ENCODE measurements around the gene ZC2HC1B.

The ZC2HC1B gene

GRCh38 chr6:143964674-143965081 is 100.4 kb downstream of the ZC2HC1B start:
- DNase-seq: no peak

- peak; percentile 81 for DNase-seq
These were observed 101.4 kb downstream of the ZC2HC1B start for GRCh38 chr6:143965503-143966171.

DNA sequence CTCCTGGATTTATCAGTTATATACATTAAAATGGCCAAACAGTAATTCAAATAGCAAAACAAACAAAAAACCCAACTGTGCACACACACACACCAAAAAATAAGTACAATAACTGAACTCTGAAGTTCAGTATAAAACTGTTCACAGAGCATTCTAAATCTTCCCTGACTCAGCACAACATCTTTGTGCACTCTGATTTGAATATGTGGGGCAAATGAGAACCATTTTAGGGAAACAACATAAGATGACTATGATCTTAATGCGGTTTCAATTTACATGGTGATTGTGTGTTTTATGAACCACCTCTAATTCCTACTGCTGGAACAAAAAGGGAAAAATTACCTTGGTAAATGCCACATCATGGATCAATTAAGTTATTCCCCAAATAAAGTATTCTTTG is 102.0 kb downstream of the ZC2HC1B start:
- DNase-seq: peak; percentile 70

- peak; percentile 48 for DNase-seq
These were observed 103.6 kb downstream of the ZC2HC1B start for GRCh38 chr6:143967706-143968376.

DNA sequence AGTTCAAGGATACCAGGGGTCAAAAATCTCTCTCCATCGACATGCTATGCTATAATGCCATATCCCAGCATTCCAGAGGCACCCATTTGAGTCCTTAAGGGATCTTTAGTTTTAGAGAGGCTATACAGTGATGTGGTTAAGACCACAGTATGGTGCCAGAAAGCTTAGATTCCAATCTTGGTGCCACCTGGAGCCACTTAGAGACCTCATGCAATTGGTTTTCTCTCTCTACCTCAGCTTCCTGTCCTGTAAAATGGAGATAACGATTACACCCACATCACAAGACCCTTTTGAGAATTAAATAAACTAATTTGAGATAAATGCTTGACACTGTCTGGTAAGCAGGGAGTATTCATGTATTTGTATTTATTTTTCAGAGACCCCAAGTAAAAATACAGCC is 104.8 kb downstream of the ZC2HC1B start:
- peak; percentile 70 for DNase-seq

- peak; percentile 48 for DNase-seq
These were observed 106.4 kb downstream of the ZC2HC1B start for GRCh38 chr6:143970456-143971218.

DNA sequence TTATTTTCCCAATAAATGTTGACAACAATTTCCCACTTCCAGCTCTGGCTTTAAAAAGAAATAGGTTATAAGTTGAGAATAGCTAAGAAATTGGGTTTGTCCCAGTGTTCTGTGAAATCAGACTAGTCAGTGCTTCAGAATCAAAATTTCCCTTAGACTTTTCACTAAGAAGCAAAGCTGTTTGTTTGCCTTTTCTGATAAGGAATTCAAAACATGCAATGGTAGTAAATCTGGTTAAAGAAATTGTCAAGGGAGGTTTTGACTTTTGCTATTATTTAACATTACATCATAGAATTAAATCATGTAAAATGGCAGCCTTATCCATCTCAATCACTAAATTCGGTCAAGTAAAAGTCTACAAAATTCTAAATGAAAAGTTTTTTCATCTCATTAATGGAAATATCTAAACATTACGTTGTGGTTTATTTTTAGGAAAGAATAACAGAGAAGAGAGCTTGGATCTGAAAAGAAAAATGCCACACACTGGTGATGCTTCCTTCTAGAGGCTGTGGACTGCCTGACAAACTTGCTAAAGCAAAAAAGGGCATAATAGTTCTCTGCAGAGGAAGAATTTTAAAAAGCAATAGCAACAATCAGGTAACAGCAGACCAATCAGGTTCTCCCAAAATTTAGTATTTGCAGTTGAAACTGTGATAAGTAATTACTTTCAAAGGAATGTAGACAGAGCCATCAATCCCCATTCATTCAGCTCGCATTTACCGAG is 107.4 kb downstream of the ZC2HC1B start:
- no peak for DNase-seq

DNA sequence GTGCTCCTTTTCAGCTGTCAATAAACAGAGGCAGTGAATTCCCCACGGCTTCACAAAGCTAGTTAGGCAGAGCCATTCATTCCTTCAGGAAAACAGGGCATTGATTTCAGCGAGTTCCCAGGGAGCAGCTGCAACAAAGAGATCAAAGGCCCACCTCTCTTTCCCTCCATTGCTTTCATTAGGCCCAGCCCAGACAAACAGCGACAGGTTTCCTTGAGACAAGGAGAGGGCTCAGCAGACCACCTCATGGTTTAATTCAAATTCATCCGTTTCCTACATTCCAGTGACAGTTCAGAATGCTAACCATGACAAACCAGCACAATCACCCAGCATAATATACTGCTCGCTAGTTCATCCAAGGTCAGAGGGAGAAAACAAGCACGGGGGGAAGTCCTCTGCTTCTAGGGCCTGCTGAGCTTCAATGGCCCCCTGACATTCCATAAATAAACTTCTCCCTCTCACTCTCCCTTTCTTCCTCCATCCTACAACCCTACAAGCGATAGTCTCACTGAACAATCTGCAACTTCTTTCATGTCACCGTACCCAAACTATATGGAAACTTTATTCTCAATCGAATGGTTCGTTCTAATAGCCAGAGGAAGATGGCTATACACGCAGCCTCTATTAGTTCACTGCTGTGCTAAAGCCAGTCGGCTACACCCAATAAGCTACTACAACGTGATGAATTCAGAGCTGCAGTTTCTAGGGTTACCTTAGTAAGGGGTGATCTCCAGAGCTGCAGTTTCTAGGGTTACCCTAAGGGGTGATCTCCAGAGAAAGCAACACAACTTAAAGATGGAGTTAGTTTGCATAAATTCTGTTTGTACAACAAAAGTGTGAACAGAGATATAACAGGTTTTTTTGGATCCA is 109.1 kb downstream of the ZC2HC1B start:
- no peak for DNase-seq

DNA sequence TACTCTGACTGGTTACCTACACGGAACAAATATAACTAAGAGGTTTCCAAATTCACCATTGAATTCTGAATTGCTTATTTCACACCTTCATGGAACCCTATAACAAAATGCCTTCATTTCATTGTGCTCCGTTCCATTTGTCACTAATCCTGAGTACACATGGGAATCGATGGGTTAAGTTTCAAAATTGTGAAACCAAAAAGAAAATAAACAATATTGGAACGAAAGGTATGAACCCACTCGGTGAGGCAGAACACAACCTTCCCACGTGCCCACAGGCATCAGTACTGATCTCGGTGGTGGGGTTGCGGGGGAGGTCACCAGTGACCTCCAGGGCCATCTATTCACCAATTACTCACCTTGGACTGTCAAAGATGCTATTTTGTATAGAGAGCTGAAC is 109.8 kb downstream of the ZC2HC1B start:
- DNase-seq: no peak

DNA sequence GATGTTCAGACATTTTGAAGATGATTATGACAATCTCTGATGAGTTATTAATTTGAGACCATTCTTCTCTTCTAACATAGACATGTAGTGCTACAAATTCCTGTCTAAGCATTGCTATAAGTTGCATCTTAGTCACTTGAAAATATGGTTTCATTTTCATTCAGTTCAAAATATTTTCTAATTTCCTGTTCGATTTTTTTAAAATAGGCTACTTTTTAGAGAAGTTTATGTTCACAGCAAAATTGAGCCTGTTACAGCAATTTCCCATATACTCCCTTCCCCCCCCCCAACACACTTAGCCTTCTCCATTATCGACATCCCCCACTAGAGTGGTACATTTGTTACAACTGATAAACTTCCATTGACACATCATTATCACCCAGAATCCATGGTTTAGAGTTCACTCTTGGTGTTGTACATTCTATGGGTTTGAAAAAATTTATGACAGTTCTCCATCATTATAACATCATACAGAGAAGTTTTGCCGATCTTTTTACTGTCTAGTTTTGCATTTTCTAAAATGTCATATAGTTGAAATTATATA is 112.6 kb downstream of the ZC2HC1B start:
- peak; percentile 79 for DNase-seq

- no peak for DNase-seq
These were observed 116.6 kb downstream of the ZC2HC1B start for GRCh38 chr6:143980921-143981320.

DNA sequence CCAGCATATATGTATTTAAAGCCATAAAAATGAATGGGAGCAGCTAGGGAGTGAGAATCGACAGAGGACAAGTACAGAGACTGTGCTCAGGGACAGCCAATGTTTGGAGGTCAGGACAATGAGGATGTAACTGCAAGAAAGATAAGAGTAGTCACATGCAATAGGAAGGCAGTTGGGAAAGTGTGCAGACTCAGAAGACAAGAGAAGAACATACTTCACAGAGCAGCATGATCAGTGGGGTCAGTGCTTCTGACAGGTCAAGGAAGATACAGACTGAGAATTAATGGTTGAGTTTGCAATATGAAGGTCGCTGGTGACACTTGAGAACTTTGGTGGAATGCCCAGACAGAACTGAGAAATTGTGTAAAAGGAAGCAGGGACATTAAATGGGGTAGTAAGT is 118.7 kb downstream of the ZC2HC1B start:
- peak; percentile 72 for DNase-seq

GRCh38 chr6:143984666-143985065 is 120.4 kb downstream of the ZC2HC1B start:
- DNase-seq: peak; percentile 17

DNA sequence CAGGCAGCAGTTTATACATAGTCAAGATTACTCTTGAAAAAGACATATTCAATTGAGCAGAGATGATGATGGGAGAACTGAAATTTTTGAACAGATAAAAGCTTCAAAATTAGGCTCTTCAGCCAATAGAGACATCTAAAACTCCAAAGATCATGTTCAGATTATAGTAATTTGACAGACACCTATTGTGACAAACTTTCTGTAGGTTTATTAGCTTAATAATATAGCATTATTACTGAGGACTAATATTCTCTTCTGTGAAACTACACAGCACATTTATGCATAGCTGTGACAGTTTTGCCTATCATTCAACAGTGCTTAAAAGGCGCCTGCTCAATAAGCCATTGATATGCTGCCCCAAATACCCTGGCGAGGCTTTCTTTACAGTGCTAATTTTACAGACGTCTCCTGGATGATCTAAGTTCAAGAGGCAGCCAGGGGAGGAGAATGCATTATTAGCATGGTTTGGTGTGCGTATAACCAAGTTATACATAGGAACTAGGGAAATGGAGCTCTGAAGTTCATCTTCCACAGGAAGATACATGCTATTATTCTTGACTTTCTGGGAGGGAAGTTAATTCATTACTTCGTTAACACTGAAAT is 122.3 kb downstream of the ZC2HC1B start:
- DNase-seq: no peak

Data from OCI-M1 (cell line).